H9 (cell line): Measurements from ENCODE around the gene AGK. TPM values are rescaled to one million over a fixed set of nuclear protein-coding genes. Genes with fewer than 3 reads are reported as not detected.

Experiments used
- DNase-seq: peaks from one replicate; pipeline ENCODE4 v3.0.0-alpha.2; 2017
- H2AFZ ChIP-seq: one replicate; pipeline ENCODE4 v1.6.1; 2013; ENCODE audit warnings: mild to moderate bottlenecking, low read length, control low read depth, moderate library complexity
- H2AK5ac ChIP-seq: 2 replicates; pipeline ENCODE4 v1.6.1; 2013; ENCODE audit warnings: low read length, control low read depth, mixed read lengths; ENCODE audit not compliant: insufficient read length
- H2BK120ac ChIP-seq: one replicate; pipeline ENCODE4 v1.6.1; 2013; ENCODE audit warnings: low read depth, mild to moderate bottlenecking, low read length, control low read depth, inconsistent platforms; ENCODE audit not compliant: poor library complexity, severe bottlenecking
- H2BK12ac ChIP-seq: 2 replicates; pipeline ENCODE4 v1.6.1; 2013; ENCODE audit warnings: low read length, control low read depth, mixed read lengths, low read depth; ENCODE audit not compliant: insufficient read length
- H2BK15ac ChIP-seq: 2 replicates; pipeline ENCODE4 v1.6.1; 2013; ENCODE audit warnings: low read depth, low read length, control low read depth
- H2BK20ac ChIP-seq: one replicate; pipeline ENCODE4 v1.6.1; 2013; ENCODE audit warnings: low read depth, mild to moderate bottlenecking, low read length, control low read depth, inconsistent platforms; ENCODE audit not compliant: poor library complexity, severe bottlenecking
- H2BK5ac ChIP-seq: 2 replicates; pipeline ENCODE4 v1.6.1; 2013; ENCODE audit warnings: low read length, control low read depth, mixed read lengths; ENCODE audit not compliant: insufficient read length
- H3K14ac ChIP-seq: 2 replicates; pipeline ENCODE4 v1.6.1; 2013; ENCODE audit warnings: low read length, control low read depth; ENCODE audit not compliant: insufficient read depth
- H3K18ac ChIP-seq: 2 replicates; pipeline ENCODE4 v1.6.1; 2013; ENCODE audit warnings: low read depth, mild to moderate bottlenecking, mixed read lengths, low read length, control low read depth; ENCODE audit not compliant: insufficient read length
- H3K23ac ChIP-seq: 2 replicates; pipeline ENCODE4 v1.6.1; 2013; ENCODE audit warnings: low read length, control low read depth, mixed read lengths, low read depth; ENCODE audit not compliant: insufficient read length
- H3K23me2 ChIP-seq: 2 replicates; pipeline ENCODE4 v1.6.1; 2013; ENCODE audit warnings: low read depth, mild to moderate bottlenecking, mixed read lengths, low read length, control low read depth; ENCODE audit not compliant: insufficient read length, poor library complexity, severe bottlenecking
- H3K27ac ChIP-seq: 2 replicates; pipeline ENCODE4 v1.5.1; 2013; ENCODE audit warnings: low read length, control low read depth, mixed read lengths, low read depth; ENCODE audit not compliant: insufficient read length
- H3K27me3 ChIP-seq: 2 replicates; pipeline ENCODE4 v1.6.1; 2013; ENCODE audit warnings: low read length, control low read depth, inconsistent platforms; ENCODE audit not compliant: insufficient read depth
- H3K4ac ChIP-seq: 2 replicates; pipeline ENCODE4 v1.6.1; 2013; ENCODE audit warnings: low read depth, mild to moderate bottlenecking, control low read depth, inconsistent platforms, low read length, moderate library complexity
- H3K4me1 ChIP-seq: 2 replicates; pipeline ENCODE4 v1.6.1; 2013; ENCODE audit warnings: low read length, control low read depth, inconsistent platforms; ENCODE audit not compliant: insufficient read depth
- H3K4me2 ChIP-seq: 2 replicates; pipeline ENCODE4 v1.6.1; 2013; ENCODE audit warnings: low read length, control low read depth, mixed read lengths; ENCODE audit not compliant: insufficient read length, insufficient read depth
- H3K56ac ChIP-seq: 2 replicates; pipeline ENCODE4 v1.6.1; 2013; ENCODE audit warnings: low read depth, mild to moderate bottlenecking, mixed read lengths, low read length, control low read depth; ENCODE audit not compliant: insufficient read length
- H3K79me1 ChIP-seq: 2 replicates; pipeline ENCODE4 v1.6.1; 2013; ENCODE audit warnings: low read depth, mild to moderate bottlenecking, moderate library complexity, low read length, control low read depth, inconsistent platforms; ENCODE audit not compliant: insufficient read depth, poor library complexity, severe bottlenecking
- H3K79me2 ChIP-seq: 2 replicates; pipeline ENCODE4 v1.6.1; 2013; ENCODE audit warnings: low read length, control low read depth, inconsistent platforms; ENCODE audit not compliant: insufficient read depth
- H3K9ac ChIP-seq: 2 replicates; pipeline ENCODE4 v1.6.1; 2013; ENCODE audit warnings: low read length, control low read depth, mixed read lengths; ENCODE audit not compliant: insufficient read length; ENCODE audit errors: extremely low read depth
- H3K9me3 ChIP-seq: one replicate; pipeline ENCODE4 v1.6.1; 2013; ENCODE audit warnings: low read depth, low read length, inconsistent platforms; ENCODE audit not compliant: control insufficient read depth
- H3T11ph ChIP-seq: one replicate; pipeline ENCODE4 v1.6.1; 2013; ENCODE audit warnings: mild to moderate bottlenecking, low read length, control low read depth, inconsistent platforms
- H4K20me1 ChIP-seq: one replicate; pipeline ENCODE4 v1.6.1; 2013; ENCODE audit not compliant: control insufficient read depth, insufficient read length, insufficient read depth
- H4K5ac ChIP-seq: 2 replicates; pipeline ENCODE4 v1.6.1; 2013; ENCODE audit warnings: low read depth, mild to moderate bottlenecking, mixed read lengths, low read length, control low read depth; ENCODE audit not compliant: insufficient read length
- H4K8ac ChIP-seq: replicated peaks from 2 replicates; pipeline ENCODE4 v1.6.1; 2013; ENCODE audit warnings: low read length, control low read depth, mixed read lengths, low read depth; ENCODE audit not compliant: insufficient read length
- H4K91ac ChIP-seq: 2 replicates; pipeline ENCODE4 v1.6.1; 2013; ENCODE audit warnings: low read depth, mild to moderate bottlenecking, moderate library complexity, mixed read lengths, low read length, control low read depth; ENCODE audit not compliant: insufficient read length
- H3K27ac Mint-ChIP-seq, 3 experiments: 2 replicates in 2 of 3; 3 replicates in 1 of 3; pipeline ENCODE4 v1.8.0; 2020 to 2021; ENCODE audit warnings: mixed read lengths in 3 of 3, mild to moderate bottlenecking in 1 of 3, moderate library complexity in 1 of 3
- H3K27me3 Mint-ChIP-seq: 2 replicates; pipeline ENCODE4 v1.8.0; 2021; ENCODE audit warnings: low read depth, mild to moderate bottlenecking, moderate library complexity, mixed read lengths
- H3K36me3 Mint-ChIP-seq, 3 experiments: 2 replicates in 2 of 3; 3 replicates in 1 of 3; pipeline ENCODE4 v1.8.0; 2020 to 2021; ENCODE audit warnings: low read depth in 3 of 3, mixed read lengths in 3 of 3; ENCODE audit not compliant: insufficient read depth in 1 of 3
- H3K4me1 Mint-ChIP-seq, 2 experiments: 2 replicates each; pipeline ENCODE4 v1.8.0; 2020; ENCODE audit warnings: mixed read lengths in 2 of 2
- H3K4me3 Mint-ChIP-seq, 2 experiments: 2 replicates in 1 of 2; 3 replicates in 1 of 2; pipeline ENCODE4 v1.8.0; 2020 to 2021; ENCODE audit warnings: mild to moderate bottlenecking in 2 of 2, mixed read lengths in 2 of 2, moderate library complexity in 1 of 2
- H3K9me3 Mint-ChIP-seq, 2 experiments: 2 replicates in 1 of 2; 3 replicates in 1 of 2; pipeline ENCODE4 v1.8.0; 2020; ENCODE audit warnings: mild to moderate bottlenecking in 2 of 2, mixed read lengths in 2 of 2, moderate library complexity in 1 of 2
- CTCF ChIP-seq: fragments of 200-600 bp; sonication (generic); conservative IDR thresholded peaks from 3 replicates; pipeline ENCODE4 v1.8.0; 2021; ENCODE audit warnings: antibody characterized with exemption, mild to moderate bottlenecking
- WGBS: extraction: QIAGEN DNeasy Blood & Tissue Kit; methylation state at CpG from one replicate; pipeline ENCODE4 v1.1.7; 2013; ENCODE audit warnings: missing lambda C conversion rate, low lambda C conversion rate, mixed read lengths; ENCODE audit not compliant: insufficient read length; ENCODE audit errors: extremely low coverage; 5-methylcytosine and 5-hydroxymethylcytosine counted together
- total RNA-seq: library from RNA; stranded (reverse); gene quantifications from 2 replicates; pipeline ENCODE4 v1.2.1, GENCODE V29; 2021

AGK gene
- total RNA-seq, 1 experiment from 2014 or later: 35.1 TPM

- no peak for TF ChIP-seq CTCF
- Histone ChIP-seq H4K91ac (no peak overlapping the region), H4K5ac (no peak overlapping the region), H3K14ac (no peak overlapping the region), H3K23me2 (no peaks in the 10 kb centered on the region), H3K27ac (no peak overlapping the region), H2AFZ (no peak overlapping the region), H2BK5ac (no peak overlapping the region), H2AK5ac (no peak overlapping the region), H3K56ac (no peak overlapping the region), H4K8ac (no peak overlapping the region), H3K18ac (no peak overlapping the region), H2BK120ac (no peak overlapping the region), H3K23ac (no peak overlapping the region), H3K27me3 (no peaks in the 10 kb centered on the region), H3T11ph (no peak overlapping the region), H3K9me3 (no peaks in the 10 kb centered on the region), H3K9ac (no peak overlapping the region), H3K79me1 (no peaks in the 10 kb centered on the region), H2BK15ac (no peak overlapping the region), H3K4ac (no peak overlapping the region), H2BK20ac (no peak overlapping the region), H3K4me2 (no peak overlapping the region), H3K4me1 (no peaks in the 10 kb centered on the region), H3K79me2 (no peaks in the 10 kb centered on the region), H2BK12ac (no peak overlapping the region), H4K20me1 (no peaks in the 10 kb centered on the region)
- Mint-ChIP-seq H3K27ac (no peak overlapping the region), H3K9me3 (no peaks in the 10 kb centered on the region), H3K27me3 (no peaks in the 10 kb centered on the region), H3K4me1 (peaks cover 4 to 6% of the 10 kb centered on the region in 2 experiments; a peak in 3 of 4 replicates), H3K4me3 (no peak overlapping the region), H3K36me3 (peaks cover 5 to 11% (median 10%) of the 10 kb centered on the region in 3 experiments; a peak in 5 of 7 replicates)
- DNase-seq: no peak
- no CpG with 5 or more reads among the region's 3 CpGs for WGBS
Observed at GRCh38 chr7:141522657-141523342, 28.4 kb upstream of the AGK start.
